ENCODE measurements around the gene PAPOLB.
A peak's percentile ranks its signal among the peaks of the same experiment; 100 is the strongest.

Gene PAPOLB

DNA sequence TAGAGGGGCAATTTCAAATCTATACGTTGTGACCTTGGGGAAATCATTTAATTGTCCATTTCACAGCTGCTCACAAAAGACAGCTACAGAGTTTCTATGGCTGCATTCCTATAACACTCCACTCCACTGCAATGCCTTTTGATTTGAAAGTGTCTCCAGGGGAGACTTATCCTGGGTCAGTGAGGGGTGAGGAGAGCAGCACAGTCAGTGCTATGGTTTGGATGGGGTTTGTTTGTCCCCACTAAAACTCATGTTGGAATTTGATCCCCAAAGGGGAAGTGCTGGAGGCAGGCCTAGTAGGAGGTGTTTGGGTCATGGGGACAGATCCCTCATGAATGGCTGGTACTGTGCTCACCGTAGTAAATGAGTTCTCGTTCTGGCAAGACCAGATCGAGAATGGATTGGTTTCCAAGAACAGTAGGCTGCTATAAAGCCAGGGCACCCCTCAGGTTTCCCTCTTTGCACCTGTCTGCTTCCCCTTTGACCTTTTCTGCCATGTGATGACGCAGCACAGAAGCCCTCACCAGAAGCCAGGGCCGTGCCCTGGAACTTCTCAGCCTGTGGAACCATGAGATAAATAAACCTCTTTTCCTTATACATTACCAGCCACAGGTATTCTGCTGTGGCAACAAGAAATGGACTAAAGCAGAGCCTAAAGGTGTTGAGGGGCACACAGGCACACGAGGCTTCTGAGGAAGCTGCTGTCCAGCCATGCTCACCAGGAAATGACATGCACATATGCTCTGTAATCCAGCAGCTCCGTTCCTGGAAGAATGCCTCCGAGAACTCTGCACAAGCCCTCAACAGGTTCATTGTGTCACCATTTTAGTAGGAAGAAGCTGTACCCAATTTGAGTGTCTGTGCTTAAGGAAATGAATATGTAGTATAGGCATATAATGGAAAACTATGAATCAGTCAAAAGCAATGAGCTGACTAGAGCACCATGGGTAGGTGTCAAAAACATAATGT, 5.0 kb upstream of the PAPOLB start:
- Histone ChIP-seq H3K9me3 (ENCODE audit: control insufficient read depth in 2 of 2, low read length in 2 of 2) (peaks cover 0 to 2% of the 10 kb centered on the region in 2 donors), H3K4me3 (ENCODE audit: low read length in 2 of 2) (no peak overlapping the region), H3K27ac (ENCODE audit: low read depth in 2 of 2, low read length in 2 of 2) (no peak overlapping the region), H3K4me1 (ENCODE audit: control insufficient read depth in 2 of 2, insufficient read depth in 2 of 2, low read length in 2 of 2) (no peaks in the 10 kb centered on the region), H3K36me3 (ENCODE audit: control insufficient read depth in 2 of 2, insufficient read depth in 2 of 2, low read length in 2 of 2) (no peaks in the 10 kb centered on the region), H3K9ac (ENCODE audit: low read depth in 1 of 2, low read length in 2 of 2) (no peak overlapping the region), H3K27me3 (ENCODE audit: control insufficient read depth in 2 of 2, insufficient read depth in 2 of 2, low read length in 2 of 2) (peaks cover 0 to 3% of the 10 kb centered on the region in 2 donors)

DNA sequence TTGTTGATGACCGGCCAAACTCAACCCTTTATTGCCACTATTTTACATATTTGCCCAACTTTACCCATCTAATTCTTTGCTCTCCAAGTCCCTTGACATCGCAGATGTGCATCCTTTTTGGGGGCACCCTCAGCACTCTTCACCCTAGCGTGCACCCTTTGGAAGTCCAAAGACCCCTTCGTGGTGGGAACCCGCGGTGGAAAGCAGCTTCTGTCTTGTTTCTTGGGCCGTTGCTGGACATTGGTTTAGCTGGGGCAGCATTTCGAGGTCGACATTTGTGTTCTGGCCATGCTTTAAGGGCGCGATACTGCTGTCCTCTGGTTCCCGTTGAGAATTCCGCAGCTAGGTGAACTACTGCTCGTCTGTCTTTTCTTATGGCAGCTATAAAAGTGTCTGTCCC, 326 bp upstream of the PAPOLB start:
- H3K36me3 ChIP-seq (ENCODE audit: control insufficient read depth in 2 of 2, insufficient read depth in 2 of 2, low read length in 2 of 2) = no peaks in the 10 kb centered on the region
- no peak overlapping the region for H3K9ac ChIP-seq (ENCODE audit: low read depth in 1 of 2, low read length in 2 of 2)
- peaks cover 0 to 2% of the 10 kb centered on the region in 2 donors for H3K9me3 ChIP-seq (ENCODE audit: control insufficient read depth in 2 of 2, low read length in 2 of 2)
- no peak overlapping the region for H3K27ac ChIP-seq (ENCODE audit: low read depth in 2 of 2, low read length in 2 of 2)
- no peaks in the 10 kb centered on the region for H3K4me1 ChIP-seq (ENCODE audit: control insufficient read depth in 2 of 2, insufficient read depth in 2 of 2, low read length in 2 of 2)
- peak overlapping the region in 1 of 2 donors; percentile 32 for H3K4me3 ChIP-seq (ENCODE audit: low read length in 2 of 2)
- H3K27me3 ChIP-seq (ENCODE audit: control insufficient read depth in 2 of 2, insufficient read depth in 2 of 2, low read length in 2 of 2) = no peaks in the 10 kb centered on the region

DNA sequence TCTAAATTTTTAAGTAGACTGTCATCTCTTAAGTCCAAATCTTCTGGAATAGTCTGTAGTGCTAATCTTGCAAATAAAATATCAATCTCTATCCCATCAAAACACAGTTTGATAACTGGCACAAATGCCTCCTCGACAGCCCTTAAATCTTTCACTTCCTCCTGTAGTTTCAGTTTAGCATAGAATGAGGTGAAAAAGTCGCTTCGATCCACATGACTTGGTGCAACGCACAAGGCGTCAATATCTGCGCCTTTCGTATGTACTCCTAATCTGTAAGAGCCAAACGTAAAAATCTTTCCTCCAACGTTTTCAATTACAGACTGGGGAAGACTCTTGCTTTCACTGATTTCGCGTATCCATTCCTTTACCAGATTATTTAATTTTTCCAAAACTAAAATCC, 603 bp downstream of the PAPOLB start:
- no peaks in the 10 kb centered on the region for H3K36me3 ChIP-seq (ENCODE audit: control insufficient read depth in 2 of 2, insufficient read depth in 2 of 2, low read length in 2 of 2)
- no peak overlapping the region for H3K9ac ChIP-seq (ENCODE audit: low read depth in 1 of 2, low read length in 2 of 2)
- peaks cover 0 to 2% of the 10 kb centered on the region in 2 donors for H3K9me3 ChIP-seq (ENCODE audit: control insufficient read depth in 2 of 2, low read length in 2 of 2)
- no peaks in the 10 kb centered on the region for H3K27me3 ChIP-seq (ENCODE audit: control insufficient read depth in 2 of 2, insufficient read depth in 2 of 2, low read length in 2 of 2)
- peak overlapping the region in 1 of 2 donors; percentile 32 for H3K4me3 ChIP-seq (ENCODE audit: low read length in 2 of 2)
- H3K4me1 ChIP-seq (ENCODE audit: control insufficient read depth in 2 of 2, insufficient read depth in 2 of 2, low read length in 2 of 2) = no peaks in the 10 kb centered on the region
- no peak overlapping the region for H3K27ac ChIP-seq (ENCODE audit: low read depth in 2 of 2, low read length in 2 of 2)

DNA sequence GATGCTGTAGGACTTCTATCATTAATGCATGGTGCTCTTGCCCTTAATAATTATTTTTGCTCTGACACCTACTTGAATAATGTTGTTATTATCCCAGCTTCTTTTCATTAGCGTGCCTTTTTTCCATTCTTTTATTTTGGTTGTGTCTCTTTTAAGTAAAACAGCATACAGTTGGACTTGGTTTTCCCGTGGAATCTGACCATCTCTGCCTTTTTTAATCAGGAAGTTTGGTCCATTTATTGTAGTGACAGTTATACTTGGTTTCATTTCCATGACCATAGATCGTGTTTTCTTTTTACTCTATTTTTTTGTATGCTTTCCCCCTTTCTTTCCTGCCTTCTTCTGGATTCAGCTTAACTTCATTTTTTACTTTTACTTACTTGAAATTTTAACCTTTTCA, 4.6 kb downstream of the PAPOLB start:
- H3K36me3 ChIP-seq (ENCODE audit: control insufficient read depth in 2 of 2, insufficient read depth in 2 of 2, low read length in 2 of 2) = no peaks in the 10 kb centered on the region
- no peak overlapping the region for H3K27ac ChIP-seq (ENCODE audit: low read depth in 2 of 2, low read length in 2 of 2)
- H3K9me3 ChIP-seq (ENCODE audit: control insufficient read depth in 2 of 2, low read length in 2 of 2) = peaks cover 0 to 2% of the 10 kb centered on the region in 2 donors
- H3K27me3 ChIP-seq (ENCODE audit: control insufficient read depth in 2 of 2, insufficient read depth in 2 of 2, low read length in 2 of 2) = no peaks in the 10 kb centered on the region
- H3K4me3 ChIP-seq (ENCODE audit: low read length in 2 of 2) = no peak overlapping the region
- no peak overlapping the region for H3K9ac ChIP-seq (ENCODE audit: low read depth in 1 of 2, low read length in 2 of 2)
- H3K4me1 ChIP-seq (ENCODE audit: control insufficient read depth in 2 of 2, insufficient read depth in 2 of 2, low read length in 2 of 2) = no peaks in the 10 kb centered on the region

DNA sequence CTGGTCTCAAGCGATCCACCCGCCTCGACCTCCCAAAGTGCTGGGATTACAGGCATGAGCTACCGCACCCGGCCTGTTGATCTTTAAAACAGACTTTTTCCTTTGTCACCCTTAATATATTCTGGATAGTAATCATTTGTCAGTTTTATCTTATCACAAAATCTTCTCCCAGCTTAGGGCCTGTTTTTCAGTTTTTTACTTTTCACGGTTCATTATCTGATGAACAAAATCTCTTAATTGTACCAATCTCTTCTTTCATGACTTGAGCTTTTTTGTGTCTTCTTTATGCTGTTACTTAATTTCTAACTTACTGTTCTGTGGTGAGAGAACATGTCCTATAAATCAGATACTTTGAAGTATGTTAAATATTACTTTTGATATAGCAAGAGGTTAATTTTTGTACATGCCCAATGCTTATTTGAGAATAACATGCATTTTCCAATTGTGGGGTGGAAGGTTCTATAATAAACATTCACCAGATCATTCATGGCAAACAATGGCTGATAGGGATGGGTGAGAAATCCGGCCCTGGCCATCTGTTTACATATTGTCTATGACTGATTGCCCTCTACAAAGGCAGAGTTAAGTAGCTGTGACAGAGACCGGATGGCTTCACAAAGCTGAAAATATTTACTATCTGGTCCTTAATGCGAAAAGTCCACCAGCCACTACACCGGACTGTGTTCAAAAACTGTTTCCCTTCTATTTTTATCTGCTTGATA, 5.3 kb downstream of the PAPOLB start:
- H3K27me3 ChIP-seq (ENCODE audit: control insufficient read depth in 2 of 2, insufficient read depth in 2 of 2, low read length in 2 of 2) = no peaks in the 10 kb centered on the region
- H3K4me1 ChIP-seq (ENCODE audit: control insufficient read depth in 2 of 2, insufficient read depth in 2 of 2, low read length in 2 of 2) = no peaks in the 10 kb centered on the region
- no peak overlapping the region for H3K4me3 ChIP-seq (ENCODE audit: low read length in 2 of 2)
- no peaks in the 10 kb centered on the region for H3K36me3 ChIP-seq (ENCODE audit: control insufficient read depth in 2 of 2, insufficient read depth in 2 of 2, low read length in 2 of 2)
- peaks cover 0 to 2% of the 10 kb centered on the region in 2 donors for H3K9me3 ChIP-seq (ENCODE audit: control insufficient read depth in 2 of 2, low read length in 2 of 2)
- no peak overlapping the region for H3K9ac ChIP-seq (ENCODE audit: low read depth in 1 of 2, low read length in 2 of 2)
- no peak overlapping the region for H3K27ac ChIP-seq (ENCODE audit: low read depth in 2 of 2, low read length in 2 of 2)

DNA sequence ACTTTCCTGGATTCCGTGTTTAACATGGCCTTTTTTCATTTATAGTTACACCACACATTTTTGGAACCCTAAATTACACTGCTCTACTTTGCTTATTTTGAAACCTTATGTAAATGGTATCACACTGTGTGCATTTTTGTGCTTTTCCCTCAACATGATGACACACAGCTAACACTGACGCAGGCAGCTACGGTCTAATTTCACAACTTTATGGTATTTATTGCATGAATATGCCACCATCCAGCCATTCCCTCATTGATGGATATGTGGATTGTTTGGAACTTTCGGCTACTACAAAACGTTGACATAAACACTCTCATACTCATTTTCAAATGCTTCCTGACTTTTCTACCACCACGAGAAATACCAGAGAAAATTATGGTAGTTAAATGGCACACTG, 6.9 kb downstream of the PAPOLB start:
- no peak overlapping the region for H3K27ac ChIP-seq (ENCODE audit: low read depth in 2 of 2, low read length in 2 of 2)
- H3K9ac ChIP-seq (ENCODE audit: low read depth in 1 of 2, low read length in 2 of 2) = no peak overlapping the region
- no peaks in the 10 kb centered on the region for H3K36me3 ChIP-seq (ENCODE audit: control insufficient read depth in 2 of 2, insufficient read depth in 2 of 2, low read length in 2 of 2)
- H3K27me3 ChIP-seq (ENCODE audit: control insufficient read depth in 2 of 2, insufficient read depth in 2 of 2, low read length in 2 of 2) = no peaks in the 10 kb centered on the region
- H3K9me3 ChIP-seq (ENCODE audit: control insufficient read depth in 2 of 2, low read length in 2 of 2) = no peaks in the 10 kb centered on the region
- no peak overlapping the region for H3K4me3 ChIP-seq (ENCODE audit: low read length in 2 of 2)
- H3K4me1 ChIP-seq (ENCODE audit: control insufficient read depth in 2 of 2, insufficient read depth in 2 of 2, low read length in 2 of 2) = no peaks in the 10 kb centered on the region

DNA sequence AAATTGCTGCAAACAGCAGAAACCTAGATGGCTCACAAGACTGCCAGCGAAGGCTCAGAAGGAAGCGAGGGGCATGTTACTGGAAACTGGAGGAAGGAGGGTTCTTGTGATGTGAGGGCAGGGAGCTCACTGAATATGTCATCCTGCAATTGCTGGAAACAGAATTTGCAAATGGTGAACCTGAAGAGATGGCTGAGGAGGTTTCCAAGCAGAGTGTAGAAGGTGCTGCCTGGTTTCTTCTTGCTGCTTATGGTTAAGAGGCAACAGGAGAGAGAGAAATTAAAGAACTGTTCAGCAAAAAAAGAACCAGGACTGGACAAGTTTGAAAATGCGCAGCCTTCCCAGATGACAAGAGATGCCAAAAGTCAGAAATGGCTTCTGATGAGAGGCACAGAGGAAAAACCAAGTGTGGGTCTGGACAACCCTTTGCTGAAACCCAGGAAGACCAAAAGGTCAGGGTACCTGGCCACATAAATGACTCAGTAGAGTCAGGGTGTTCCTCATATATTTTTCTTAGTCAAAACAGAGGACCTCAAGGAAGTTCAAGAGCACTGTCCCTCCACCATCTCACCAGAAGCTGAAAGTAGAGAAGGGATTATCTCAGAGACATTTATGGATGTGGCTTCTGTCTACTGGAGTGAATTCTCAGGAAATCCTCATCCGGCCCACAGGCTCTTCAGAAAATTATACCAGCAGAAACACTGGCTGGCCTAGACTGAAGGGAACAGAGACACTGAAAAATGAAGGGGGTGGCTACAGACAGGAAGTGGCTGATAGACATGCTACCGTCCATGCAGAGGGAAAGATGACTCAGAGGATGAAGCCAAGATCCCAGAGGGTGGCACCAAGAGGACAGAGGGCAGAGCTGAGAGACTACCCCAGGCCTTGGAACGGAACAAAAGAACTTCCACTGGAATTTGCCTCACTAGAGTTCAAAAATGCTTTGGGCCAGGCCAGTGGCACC, 10.1 kb downstream of the PAPOLB start:
- Histone ChIP-seq H3K4me3 (ENCODE audit: low read length in 2 of 2) (no peak overlapping the region), H3K4me1 (ENCODE audit: control insufficient read depth in 2 of 2, insufficient read depth in 2 of 2, low read length in 2 of 2) (no peaks in the 10 kb centered on the region), H3K27me3 (ENCODE audit: control insufficient read depth in 2 of 2, insufficient read depth in 2 of 2, low read length in 2 of 2) (no peaks in the 10 kb centered on the region), H3K36me3 (ENCODE audit: control insufficient read depth in 2 of 2, insufficient read depth in 2 of 2, low read length in 2 of 2) (no peaks in the 10 kb centered on the region), H3K9ac (ENCODE audit: low read depth in 1 of 2, low read length in 2 of 2) (no peak overlapping the region), H3K9me3 (ENCODE audit: control insufficient read depth in 2 of 2, low read length in 2 of 2) (no peaks in the 10 kb centered on the region), H3K27ac (ENCODE audit: low read depth in 2 of 2, low read length in 2 of 2) (no peak overlapping the region)

DNA sequence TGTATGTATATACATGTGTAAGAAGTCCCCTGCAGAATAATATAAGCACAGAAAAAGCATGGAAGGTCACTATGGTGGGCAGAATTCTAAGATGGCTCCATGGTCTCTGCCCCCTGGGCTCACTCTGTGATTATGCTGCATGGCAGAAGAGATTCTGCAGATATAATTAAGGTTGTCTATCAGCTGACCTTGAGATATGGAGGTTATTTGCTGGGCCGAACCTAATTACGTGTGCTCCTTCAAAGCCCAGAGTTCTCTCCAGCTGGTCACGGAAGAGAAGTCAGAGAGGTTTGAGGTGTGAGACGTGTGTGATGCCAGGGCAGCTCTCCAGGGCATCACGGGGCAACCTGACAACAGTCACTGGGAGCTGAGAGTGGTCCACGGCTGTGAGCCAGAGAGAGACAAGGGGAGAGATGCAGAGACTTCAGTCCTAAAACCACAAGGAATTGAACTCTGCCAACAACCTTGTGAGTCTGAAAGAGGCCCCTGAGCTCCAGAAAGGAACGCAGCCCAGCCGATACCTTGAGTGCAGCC, 11.5 kb downstream of the PAPOLB start:
- no peak overlapping the region for H3K4me3 ChIP-seq (ENCODE audit: low read length in 2 of 2)
- H3K9ac ChIP-seq (ENCODE audit: low read depth in 1 of 2, low read length in 2 of 2) = no peak overlapping the region
- H3K27ac ChIP-seq (ENCODE audit: low read depth in 2 of 2, low read length in 2 of 2) = no peak overlapping the region
- no peaks in the 10 kb centered on the region for H3K9me3 ChIP-seq (ENCODE audit: control insufficient read depth in 2 of 2, low read length in 2 of 2)
- no peaks in the 10 kb centered on the region for H3K4me1 ChIP-seq (ENCODE audit: control insufficient read depth in 2 of 2, insufficient read depth in 2 of 2, low read length in 2 of 2)
- no peaks in the 10 kb centered on the region for H3K36me3 ChIP-seq (ENCODE audit: control insufficient read depth in 2 of 2, insufficient read depth in 2 of 2, low read length in 2 of 2)
- H3K27me3 ChIP-seq (ENCODE audit: control insufficient read depth in 2 of 2, insufficient read depth in 2 of 2, low read length in 2 of 2) = no peaks in the 10 kb centered on the region

DNA sequence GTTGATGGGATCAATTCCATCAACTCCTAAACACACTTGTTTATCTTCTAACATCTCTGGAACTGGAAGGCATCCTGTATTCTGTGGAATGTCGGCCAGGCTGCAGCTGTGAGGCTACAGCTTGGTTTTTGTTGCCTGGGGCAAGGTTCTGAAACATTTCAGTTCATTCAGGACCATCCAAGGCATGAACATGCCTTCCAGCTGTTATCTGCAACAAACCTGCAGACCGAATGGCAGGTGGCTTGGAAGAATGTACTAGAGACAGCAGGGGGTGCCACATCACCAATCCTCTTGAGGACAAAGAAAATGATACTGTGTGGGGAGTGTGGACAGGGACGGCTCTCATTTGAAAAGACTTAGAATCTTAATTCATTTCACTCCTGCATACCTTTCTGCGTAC, 12.4 kb downstream of the PAPOLB start:
- Histone ChIP-seq H3K9me3 (ENCODE audit: control insufficient read depth in 2 of 2, low read length in 2 of 2) (no peaks in the 10 kb centered on the region), H3K9ac (ENCODE audit: low read depth in 1 of 2, low read length in 2 of 2) (no peak overlapping the region), H3K4me3 (ENCODE audit: low read length in 2 of 2) (no peak overlapping the region), H3K27me3 (ENCODE audit: control insufficient read depth in 2 of 2, insufficient read depth in 2 of 2, low read length in 2 of 2) (no peaks in the 10 kb centered on the region), H3K27ac (ENCODE audit: low read depth in 2 of 2, low read length in 2 of 2) (no peak overlapping the region), H3K4me1 (ENCODE audit: control insufficient read depth in 2 of 2, insufficient read depth in 2 of 2, low read length in 2 of 2) (no peaks in the 10 kb centered on the region), H3K36me3 (ENCODE audit: control insufficient read depth in 2 of 2, insufficient read depth in 2 of 2, low read length in 2 of 2) (no peaks in the 10 kb centered on the region)
